Stimulated activated naive CD4-positive, alpha-beta T cell (primary cell): Measurements from ENCODE around the gene MTCP1.

Experiments used
- DNase-seq, 6 experiments: peaks; one replicate each; lab custom pipeline; 2025; lab: John Stamatoyannopoulos, UW

Gene MTCP1

DNA sequence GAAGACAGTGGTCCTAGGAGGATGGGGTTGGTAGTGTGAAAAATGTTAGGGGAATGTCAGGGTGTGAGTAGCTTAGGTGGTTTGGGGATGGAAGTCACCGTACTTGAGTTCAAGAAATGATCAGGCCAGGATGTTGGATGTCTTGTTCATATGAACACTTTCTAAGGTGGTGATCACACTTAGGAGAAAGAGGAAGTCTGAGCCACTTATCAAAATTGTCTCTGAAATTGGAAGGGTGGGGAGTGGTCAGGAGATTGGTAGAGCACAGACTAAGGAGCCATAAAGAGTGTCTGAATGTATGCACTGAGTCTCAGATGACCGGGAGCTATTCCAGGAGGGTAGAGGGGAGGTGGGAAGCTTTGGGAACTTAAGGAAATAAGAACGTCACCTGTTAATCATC, 17.3 kb downstream of the MTCP1 start:
- no peak for DNase-seq

DNA sequence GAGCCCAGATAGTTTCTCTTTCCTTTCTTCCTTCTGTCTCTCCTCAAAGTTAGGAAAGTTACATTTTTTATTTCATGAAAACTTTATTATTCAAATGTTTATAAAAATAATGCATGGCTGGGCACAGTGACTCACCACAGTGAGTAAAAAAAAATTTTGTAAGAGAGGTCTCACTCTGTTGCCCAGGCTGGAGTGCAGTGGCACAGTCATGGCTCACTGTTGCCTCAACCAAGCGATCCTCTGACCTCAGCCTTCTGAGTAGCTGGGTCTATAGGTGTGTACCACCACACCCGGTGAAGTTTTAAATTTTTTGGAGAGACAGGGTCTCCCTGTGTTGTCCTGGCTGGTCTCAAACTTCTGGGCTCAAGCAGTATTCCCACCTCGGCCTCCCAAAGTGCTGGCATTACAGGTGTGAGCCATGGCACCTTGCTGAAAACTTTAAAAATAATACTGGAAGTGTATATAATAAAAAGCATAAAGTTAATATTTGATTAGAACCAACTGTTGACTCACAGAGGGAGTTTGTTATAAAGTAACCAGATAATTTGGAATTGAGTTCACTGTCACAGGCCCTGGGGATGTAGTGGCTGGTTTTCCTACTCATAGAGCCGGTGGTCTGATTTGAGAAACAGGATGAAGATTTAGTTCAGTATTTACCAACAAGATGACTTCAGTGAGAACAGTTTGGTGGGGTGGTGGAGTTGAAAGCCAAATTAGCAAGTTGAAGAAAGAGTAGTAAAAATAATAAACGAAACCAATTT, 18.0 kb downstream of the MTCP1 start:
- DNase-seq: no peak

DNA sequence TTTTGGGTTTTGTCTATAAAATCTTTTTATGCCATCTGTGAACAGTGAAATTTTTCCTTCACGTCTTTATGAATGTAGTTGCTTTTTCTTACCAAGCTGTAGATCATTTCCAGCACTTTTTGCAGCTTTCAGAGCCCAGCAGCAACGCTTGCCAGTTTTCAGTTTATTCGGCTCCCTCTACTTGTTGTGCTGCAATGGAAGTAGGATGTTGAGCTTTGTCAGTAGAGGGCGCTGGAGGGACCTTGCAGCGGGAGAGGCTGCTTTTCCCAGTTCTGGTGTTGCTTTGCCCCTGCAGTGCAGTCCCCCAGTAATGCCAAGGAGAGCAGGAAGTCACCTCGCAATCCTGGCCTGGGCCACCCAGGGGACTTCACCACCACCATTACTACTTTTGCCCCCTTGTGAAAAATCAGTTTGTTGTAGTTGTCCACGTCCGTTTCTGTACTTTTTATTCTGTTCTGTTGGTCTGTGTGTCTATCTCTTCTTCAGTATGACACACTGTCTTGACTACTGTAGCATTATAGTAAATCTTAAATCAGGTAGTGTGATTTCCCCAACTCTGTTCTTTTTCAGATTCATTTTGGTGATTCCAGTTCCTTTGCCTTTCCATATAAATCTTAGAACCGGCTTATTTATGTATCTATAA, 21.8 kb downstream of the MTCP1 start:
- DNase-seq: peak; percentile 2 to 54 (median 41)

DNA sequence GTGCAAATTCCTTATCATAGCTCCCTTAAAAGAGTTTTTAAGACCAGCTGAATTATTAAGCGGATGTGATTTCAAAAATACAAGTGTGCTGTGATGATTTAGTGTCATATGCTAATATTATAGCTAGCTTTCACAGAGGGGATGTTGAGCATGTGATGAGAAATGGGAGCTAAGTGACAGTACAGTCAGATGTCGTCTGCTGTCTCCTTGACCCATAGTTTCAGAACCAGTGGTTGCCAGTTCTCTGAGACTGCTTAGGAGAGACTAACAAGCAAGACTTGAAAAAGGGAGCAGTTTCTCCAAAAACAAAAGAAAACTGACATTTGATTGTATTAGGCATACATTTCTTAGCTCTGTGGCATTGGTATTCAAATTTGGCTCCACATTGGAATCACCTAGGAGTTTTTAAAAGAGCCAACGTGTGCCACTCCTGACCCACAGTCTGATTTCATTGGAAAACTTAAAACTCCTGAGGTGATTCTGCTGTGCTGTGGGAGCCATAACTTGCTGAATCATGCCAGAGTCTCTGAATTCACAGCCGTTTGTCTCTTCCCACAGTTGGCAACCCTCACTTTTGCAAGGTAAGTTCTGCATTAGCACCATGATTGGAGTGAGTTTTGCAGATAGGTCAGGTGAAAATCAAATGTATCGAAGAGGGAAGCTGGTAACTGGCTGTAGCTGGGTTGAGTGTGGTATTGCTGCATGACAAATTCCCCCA, 24.0 kb downstream of the MTCP1 start:
- no peak for DNase-seq

DNA sequence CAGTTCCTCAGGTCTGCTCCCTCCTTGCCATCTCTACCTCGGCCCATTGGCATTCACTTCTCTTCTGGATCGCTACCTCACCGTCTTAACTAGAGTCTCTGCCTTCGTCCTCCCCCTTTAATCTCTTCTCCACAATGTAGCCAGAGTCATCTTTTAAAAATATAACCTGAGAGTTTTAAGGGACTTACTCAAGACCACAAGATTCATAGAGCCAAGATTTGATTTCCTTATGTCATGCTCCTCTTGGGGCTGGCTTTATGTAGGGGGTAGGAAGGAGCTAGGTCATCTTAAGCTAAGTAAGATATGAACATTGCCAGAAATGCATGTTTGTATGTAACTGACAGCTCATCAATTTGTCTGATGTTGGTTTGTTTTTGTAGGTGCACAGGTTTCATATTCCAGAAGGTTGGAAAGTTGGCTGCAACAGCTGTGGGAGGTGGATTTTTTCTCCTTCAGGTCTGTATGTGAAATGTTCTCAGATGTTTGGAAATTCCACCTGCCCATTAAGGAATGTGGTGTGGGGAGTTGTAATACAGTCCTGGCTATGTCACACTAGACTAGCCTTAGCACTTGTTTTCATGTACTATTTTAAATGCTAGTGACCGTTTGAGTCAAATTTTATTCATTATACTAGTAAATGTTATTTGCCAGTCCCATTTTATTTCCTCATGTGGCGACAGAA, 24.7 kb downstream of the MTCP1 start:
- no peak for DNase-seq

DNA sequence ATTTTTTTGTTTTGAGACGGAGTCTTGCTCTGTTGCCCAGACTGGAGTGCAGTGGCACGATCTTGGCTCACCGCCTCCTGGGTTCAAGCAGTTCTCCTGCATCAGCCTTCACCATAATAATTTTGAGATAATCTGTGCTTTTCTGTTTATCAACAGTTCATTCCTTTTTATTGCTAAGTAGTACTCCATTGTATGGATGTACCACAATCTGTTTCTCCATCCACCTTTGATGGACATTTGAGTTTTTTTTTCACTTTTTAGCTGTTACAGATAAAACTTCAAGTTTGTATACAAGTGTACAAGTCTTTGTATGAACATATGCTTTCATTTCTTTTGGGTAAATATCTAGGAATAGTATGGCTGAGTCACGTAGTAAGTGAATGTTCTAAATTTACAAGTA, 35.2 kb downstream of the MTCP1 start:
- no peak for DNase-seq

DNA sequence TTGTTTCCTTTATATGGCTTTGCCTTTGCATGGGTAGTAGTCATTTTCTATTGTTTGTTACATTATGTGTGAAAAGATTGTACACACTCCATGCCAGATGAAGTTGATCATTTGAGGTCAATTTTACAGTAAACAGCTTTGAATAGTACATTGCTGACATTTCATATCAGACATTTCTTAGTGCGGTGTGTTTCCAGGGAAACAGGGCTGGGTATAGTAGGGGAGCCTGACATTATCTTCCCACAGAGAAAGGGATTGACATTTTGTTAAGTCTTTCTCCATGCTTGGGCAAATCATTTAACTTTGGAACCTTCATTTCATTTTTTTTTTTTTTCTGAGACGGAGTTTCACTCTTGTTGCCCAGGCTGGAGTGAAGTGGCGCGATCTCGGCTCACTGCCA, 39.3 kb downstream of the MTCP1 start:
- no peak for DNase-seq

DNA sequence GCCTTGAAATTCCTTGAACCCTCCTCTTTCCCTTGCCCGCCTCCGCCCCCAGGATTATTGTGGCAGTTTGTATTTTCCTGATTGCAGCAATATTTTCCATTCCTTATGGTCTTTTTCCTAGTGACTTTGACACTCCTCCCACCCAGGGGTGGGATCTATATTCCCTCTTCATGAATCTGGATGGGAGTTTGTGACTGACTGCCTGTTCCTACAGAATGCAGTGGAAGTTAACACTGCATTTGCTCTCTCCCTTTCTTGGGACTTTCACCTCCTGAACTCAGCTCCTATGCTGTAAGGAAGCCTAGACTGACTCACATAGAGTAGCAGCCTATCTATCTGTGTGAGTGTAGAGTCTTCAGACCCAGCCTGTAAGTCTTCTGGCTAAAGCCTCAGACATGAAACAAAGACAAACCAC, 42.1 kb downstream of the MTCP1 start:
- no peak for DNase-seq

DNA sequence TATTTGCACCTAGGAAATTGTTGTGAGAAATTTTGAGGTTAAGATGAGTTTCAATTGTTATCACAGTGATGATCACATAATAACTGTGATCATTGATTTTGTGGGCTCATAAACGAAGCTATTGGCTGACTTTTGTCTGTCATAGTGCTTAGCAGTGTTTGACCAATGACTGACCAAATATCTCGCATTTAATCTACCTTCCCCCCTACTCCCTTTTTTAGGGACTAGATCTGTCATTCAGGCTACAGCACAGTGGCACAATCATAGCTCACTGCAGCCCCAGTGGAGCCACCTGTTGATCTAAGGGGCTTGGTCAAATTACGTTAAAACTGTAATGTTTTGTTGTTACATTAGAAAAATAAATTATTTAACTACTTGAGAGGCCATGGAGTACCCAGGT, 42.8 kb downstream of the MTCP1 start:
- DNase-seq: no peak

DNA sequence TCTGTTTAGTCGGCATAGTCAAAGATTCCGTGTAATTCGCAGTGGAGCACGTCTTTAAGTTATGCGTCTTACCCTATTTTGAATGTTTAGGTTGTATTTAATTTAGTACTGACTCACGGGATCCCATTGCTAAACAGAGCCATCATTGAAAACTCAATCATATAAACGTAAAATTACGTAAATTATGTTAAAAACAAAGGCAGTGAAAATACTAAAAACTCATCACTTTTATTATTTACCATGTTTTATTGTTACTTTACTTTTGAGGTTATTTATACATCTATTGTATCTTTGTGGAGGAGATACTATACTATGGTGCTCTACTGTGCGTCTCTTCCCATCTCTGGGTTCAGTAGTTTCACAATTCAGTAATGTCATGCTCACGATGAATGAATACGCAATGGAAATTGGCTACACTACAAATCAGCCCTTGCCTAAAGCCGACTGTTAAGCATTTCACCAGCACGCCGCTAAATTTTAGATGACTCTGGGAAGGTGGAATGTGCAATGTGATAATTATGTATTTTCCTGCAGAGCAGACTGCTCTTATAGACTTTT, 43.3 kb downstream of the MTCP1 start:
- DNase-seq: peak in 1 of 6 experiments; percentile 8

DNA sequence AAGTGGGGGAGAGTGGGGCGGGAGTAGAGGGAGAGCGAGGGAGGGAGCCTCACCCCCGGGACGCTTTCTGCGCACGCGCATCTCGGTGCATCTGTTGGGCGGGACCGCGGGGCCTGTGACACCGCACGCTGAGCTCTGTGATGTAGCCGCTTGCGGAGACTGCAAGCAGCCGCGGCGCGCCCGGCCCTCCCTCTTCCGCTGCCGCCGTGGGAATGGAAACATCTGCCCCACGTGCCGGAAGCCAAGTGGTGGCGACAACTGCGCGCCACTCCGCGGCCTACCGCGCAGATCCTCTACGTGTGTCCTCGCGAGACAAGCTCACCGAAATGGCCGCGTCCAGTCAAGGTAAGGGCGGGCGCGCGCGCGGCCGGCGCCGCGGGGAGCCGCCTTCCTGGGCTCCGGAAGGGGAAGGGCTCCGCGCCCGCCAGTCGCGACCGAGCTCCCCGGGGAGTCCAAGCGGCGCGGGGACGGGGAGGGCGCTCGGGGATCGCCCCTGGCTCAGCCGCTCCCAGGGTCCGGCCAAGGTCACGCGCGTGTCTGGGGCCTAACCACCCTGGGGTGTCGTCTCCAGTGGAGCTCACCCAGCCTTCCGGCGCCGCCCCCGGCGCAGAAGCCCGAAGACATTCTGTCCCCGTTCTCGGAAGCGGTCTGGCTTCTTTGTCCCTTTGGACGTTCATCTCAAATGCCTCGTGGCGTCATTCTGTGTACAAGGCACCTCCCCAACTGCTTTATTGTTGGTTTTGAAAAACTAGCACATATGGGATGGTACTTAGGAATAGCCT, 44.0 kb downstream of the MTCP1 start, which contains the start of gene FUNDC2:
Gene FUNDC2 (plus strand): TSS at position 118 of the 782 bp plus-strand sequence. CDS start 95 bp downstream, at position 213.
- DNase-seq: peak; percentile 82 to 93 (median 92)

DNA sequence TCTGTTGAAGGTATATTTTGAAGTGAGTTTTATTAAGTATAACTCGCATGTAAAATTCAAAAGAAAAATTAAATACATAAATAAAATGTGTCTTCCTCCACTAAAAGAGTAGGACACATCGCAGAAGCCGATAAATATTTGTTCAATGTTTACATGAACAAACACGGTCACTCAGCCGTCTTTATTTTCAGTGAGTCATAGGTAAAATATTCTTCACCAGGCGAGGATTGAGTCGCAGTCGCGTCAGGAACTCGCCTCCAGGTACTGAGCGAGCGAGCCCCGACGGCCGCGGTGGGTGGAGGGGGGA, 44.6 kb downstream of the MTCP1 start:
- no peak for DNase-seq

DNA sequence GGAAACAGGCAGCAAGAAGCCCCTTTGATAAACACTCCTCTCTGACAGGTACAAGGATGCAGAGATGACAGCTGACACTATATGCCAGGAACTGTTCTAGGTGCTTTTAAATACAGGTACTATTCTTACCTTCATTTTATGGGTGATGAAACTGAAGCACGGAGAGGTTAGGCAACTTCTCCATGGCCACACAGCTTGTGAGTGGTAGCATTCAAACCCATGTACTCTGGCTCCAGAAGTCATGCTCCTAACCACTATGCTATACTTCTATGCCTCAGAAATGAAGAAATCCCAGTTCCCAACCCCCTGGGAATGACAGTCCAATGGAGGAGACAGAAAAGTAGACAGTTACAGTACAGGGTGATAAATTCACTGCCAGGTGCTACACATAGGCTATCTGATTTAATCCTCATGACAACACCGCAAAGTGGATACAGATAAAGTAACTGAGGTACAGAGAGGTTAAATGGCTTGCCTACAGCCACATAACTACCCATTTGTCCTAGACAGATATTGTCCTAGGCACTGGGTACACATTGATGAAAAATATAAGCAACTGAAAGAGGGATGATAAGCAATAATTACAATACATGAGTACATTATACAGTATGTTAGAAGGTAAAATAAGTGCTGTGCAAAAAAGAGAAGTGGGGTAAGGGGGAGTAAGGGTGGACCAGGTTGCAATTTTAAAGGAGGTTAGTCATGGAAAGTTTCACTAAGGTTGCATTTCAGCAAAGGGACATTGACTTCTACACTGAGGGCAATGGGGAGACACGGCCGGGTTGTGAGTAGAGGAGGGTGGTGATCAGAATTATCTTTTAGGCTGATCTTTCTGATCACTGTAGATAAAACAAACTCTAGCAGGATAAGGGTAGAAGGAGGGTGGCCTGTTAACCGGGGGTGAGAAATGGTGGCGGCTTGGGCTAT, 46.8 kb downstream of the MTCP1 start:
- DNase-seq: no peak

DNA sequence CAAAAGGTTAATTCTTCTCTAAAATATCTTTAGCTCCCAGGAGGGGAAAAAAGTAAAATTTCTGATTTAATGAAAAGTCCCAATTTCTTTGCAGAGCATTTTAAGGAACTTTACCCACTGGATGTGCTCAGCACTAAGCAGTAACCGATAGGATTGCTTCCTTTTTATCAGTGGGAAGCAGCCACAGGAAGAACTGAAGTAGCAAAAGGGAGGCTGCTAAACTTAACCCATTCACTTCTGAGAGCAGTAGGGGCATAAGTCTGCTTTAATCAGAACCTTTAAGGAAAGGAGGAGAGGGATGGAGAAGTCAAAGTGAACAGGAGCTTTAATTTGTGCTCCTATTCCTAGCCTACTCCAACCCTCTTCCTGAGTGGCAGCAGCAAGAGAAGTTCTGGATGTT, 48.4 kb downstream of the MTCP1 start, which contains the start of gene F8:
Gene F8 (minus strand): TSS at position 139 of the 400 bp plus-strand sequence. CDS start 171 bp downstream, outside the sequence.
- no peak for DNase-seq

DNA sequence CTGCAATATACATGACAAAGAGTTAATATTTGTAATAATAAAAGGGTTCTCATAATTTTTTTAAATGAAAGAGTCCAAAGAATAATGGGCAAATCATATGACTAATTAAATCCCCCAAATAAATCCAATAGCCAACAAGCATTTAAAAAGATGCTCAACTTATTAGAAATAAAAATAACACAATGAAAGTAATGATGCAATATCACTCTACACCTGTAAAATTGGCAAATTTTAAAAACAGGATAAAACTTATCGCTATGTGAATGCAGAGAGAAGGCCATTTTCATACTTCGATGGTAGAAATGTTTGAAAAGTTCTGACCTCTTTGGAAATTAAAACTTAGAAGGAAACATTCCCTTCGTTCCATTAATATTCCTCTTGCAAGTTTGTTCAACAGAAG, 50.3 kb downstream of the MTCP1 start:
- no peak for DNase-seq
